ENCODE data around the gene ENGASE.

Gene ENGASE

GRCh38 chr17:79033741-79034501, 40.7 kb upstream of the ENGASE start:
- no peak overlapping the region for H3K27ac Mint-ChIP-seq (ENCODE audit: low read depth)
- ATAC-seq (replicated peaks; ENCODE audit: extremely low read depth, poor library complexity, severe bottlenecking) (no peak), DNase-seq (ENCODE audit: low spot score in 2 of 2) (no peak)
- H3K4me1 Mint-ChIP-seq = no peaks in the 10 kb centered on the region
- H3K9me3 Mint-ChIP-seq = no peaks in the 10 kb centered on the region
- no peak overlapping the region for H3K4me3 Mint-ChIP-seq
- no peaks in the 10 kb centered on the region for H3K36me3 Mint-ChIP-seq (ENCODE audit: insufficient read depth)
- H3K27me3 Mint-ChIP-seq = peaks cover 54% of the 10 kb centered on the region

GRCh38 chr17:79034931-79035485, 39.6 kb upstream of the ENGASE start:
- Mint-ChIP-seq H3K27ac (ENCODE audit: low read depth) (no peak overlapping the region), H3K4me3 (no peak overlapping the region), H3K9me3 (no peaks in the 10 kb centered on the region), H3K27me3 (peaks cover 43% of the 10 kb centered on the region), H3K36me3 (ENCODE audit: insufficient read depth) (no peaks in the 10 kb centered on the region), H3K4me1 (no peaks in the 10 kb centered on the region)
- no peak for DNase-seq (ENCODE audit: low spot score in 2 of 2)
- ATAC-seq (replicated peaks; ENCODE audit: extremely low read depth, poor library complexity, severe bottlenecking) = no peak

- Mint-ChIP-seq H3K4me3 (no peak overlapping the region), H3K36me3 (ENCODE audit: insufficient read depth) (no peaks in the 10 kb centered on the region), H3K9me3 (no peaks in the 10 kb centered on the region), H3K27ac (ENCODE audit: low read depth) (no peak overlapping the region), H3K27me3 (peaks cover 36% of the 10 kb centered on the region), H3K4me1 (no peaks in the 10 kb centered on the region)
- no peak for ATAC-seq (replicated peaks; ENCODE audit: extremely low read depth, poor library complexity, severe bottlenecking)
- no peak for DNase-seq (ENCODE audit: low spot score in 2 of 2)
These were observed 38.9 kb upstream of the ENGASE start for GRCh38 chr17:79035686-79036085.

GRCh38 chr17:79036181-79036580, 38.4 kb upstream of the ENGASE start:
- no peaks in the 10 kb centered on the region for H3K4me1 Mint-ChIP-seq
- H3K4me3 Mint-ChIP-seq = no peak overlapping the region
- ATAC-seq (replicated peaks; ENCODE audit: extremely low read depth, poor library complexity, severe bottlenecking) (no peak), DNase-seq (ENCODE audit: low spot score in 2 of 2) (no peak)
- H3K27me3 Mint-ChIP-seq = peaks cover 31% of the 10 kb centered on the region
- H3K36me3 Mint-ChIP-seq (ENCODE audit: insufficient read depth) = no peaks in the 10 kb centered on the region
- H3K27ac Mint-ChIP-seq (ENCODE audit: low read depth) = no peak overlapping the region
- H3K9me3 Mint-ChIP-seq = no peaks in the 10 kb centered on the region

- no peak overlapping the region for H3K4me3 Mint-ChIP-seq
- H3K27me3 Mint-ChIP-seq = peaks cover 27% of the 10 kb centered on the region
- no peaks in the 10 kb centered on the region for H3K4me1 Mint-ChIP-seq
- no peak for ATAC-seq (replicated peaks; ENCODE audit: extremely low read depth, poor library complexity, severe bottlenecking)
- no peak for DNase-seq (ENCODE audit: low spot score in 2 of 2)
- H3K36me3 Mint-ChIP-seq (ENCODE audit: insufficient read depth) = no peaks in the 10 kb centered on the region
- H3K27ac Mint-ChIP-seq (ENCODE audit: low read depth) = no peak overlapping the region
- no peaks in the 10 kb centered on the region for H3K9me3 Mint-ChIP-seq
These were observed 38.0 kb upstream of the ENGASE start for GRCh38 chr17:79036596-79036995.

GRCh38 chr17:79038545-79039135, 36.0 kb upstream of the ENGASE start:
- ATAC-seq (replicated peaks; ENCODE audit: extremely low read depth, poor library complexity, severe bottlenecking) = no peak
- no peak for DNase-seq (ENCODE audit: low spot score in 2 of 2)
- peaks cover 6% of the 10 kb centered on the region for H3K27me3 Mint-ChIP-seq
- no peak overlapping the region for H3K27ac Mint-ChIP-seq (ENCODE audit: low read depth)
- H3K4me1 Mint-ChIP-seq = no peaks in the 10 kb centered on the region
- no peak overlapping the region for H3K4me3 Mint-ChIP-seq
- no peaks in the 10 kb centered on the region for H3K36me3 Mint-ChIP-seq (ENCODE audit: insufficient read depth)
- no peaks in the 10 kb centered on the region for H3K9me3 Mint-ChIP-seq

- H3K27me3 Mint-ChIP-seq = peaks cover 4% of the 10 kb centered on the region
- no peak overlapping the region for H3K4me3 Mint-ChIP-seq
- no peaks in the 10 kb centered on the region for H3K36me3 Mint-ChIP-seq (ENCODE audit: insufficient read depth)
- H3K27ac Mint-ChIP-seq (ENCODE audit: low read depth) = no peak overlapping the region
- no peaks in the 10 kb centered on the region for H3K4me1 Mint-ChIP-seq
- no peak for DNase-seq (ENCODE audit: low spot score in 2 of 2)
- no peaks in the 10 kb centered on the region for H3K9me3 Mint-ChIP-seq
- no peak for ATAC-seq (replicated peaks; ENCODE audit: extremely low read depth, poor library complexity, severe bottlenecking)
These were observed 35.5 kb upstream of the ENGASE start for GRCh38 chr17:79039171-79039570.

- no peak for ATAC-seq (replicated peaks; ENCODE audit: extremely low read depth, poor library complexity, severe bottlenecking)
- H3K27ac Mint-ChIP-seq (ENCODE audit: low read depth) = no peak overlapping the region
- no peak for DNase-seq (ENCODE audit: low spot score in 2 of 2)
- no peaks in the 10 kb centered on the region for H3K4me1 Mint-ChIP-seq
- no peak overlapping the region for H3K4me3 Mint-ChIP-seq
- H3K27me3 Mint-ChIP-seq = peaks cover 10% of the 10 kb centered on the region
- no peaks in the 10 kb centered on the region for H3K36me3 Mint-ChIP-seq (ENCODE audit: insufficient read depth)
- H3K9me3 Mint-ChIP-seq = no peaks in the 10 kb centered on the region
These were observed 34.7 kb upstream of the ENGASE start for GRCh38 chr17:79039886-79040285.

GRCh38 chr17:79041041-79041570, 33.5 kb upstream of the ENGASE start:
- H3K9me3 Mint-ChIP-seq = no peaks in the 10 kb centered on the region
- H3K27me3 Mint-ChIP-seq = peaks cover 22% of the 10 kb centered on the region
- H3K4me1 Mint-ChIP-seq = peaks cover 10% of the 10 kb centered on the region
- H3K36me3 Mint-ChIP-seq (ENCODE audit: insufficient read depth) = peaks cover 1% of the 10 kb centered on the region
- no peak overlapping the region for H3K4me3 Mint-ChIP-seq
- ATAC-seq (replicated peaks; ENCODE audit: extremely low read depth, poor library complexity, severe bottlenecking) (no peak), DNase-seq (ENCODE audit: low spot score in 2 of 2) (no peak)
- no peak overlapping the region for H3K27ac Mint-ChIP-seq (ENCODE audit: low read depth)

- H3K27ac Mint-ChIP-seq (ENCODE audit: low read depth) = no peak overlapping the region
- ATAC-seq (replicated peaks; ENCODE audit: extremely low read depth, poor library complexity, severe bottlenecking) (no peak), DNase-seq (ENCODE audit: low spot score in 2 of 2) (no peak)
- H3K4me3 Mint-ChIP-seq = no peak overlapping the region
- no peaks in the 10 kb centered on the region for H3K9me3 Mint-ChIP-seq
- peaks cover 1% of the 10 kb centered on the region for H3K36me3 Mint-ChIP-seq (ENCODE audit: insufficient read depth)
- peaks cover 10% of the 10 kb centered on the region for H3K4me1 Mint-ChIP-seq
- H3K27me3 Mint-ChIP-seq = peaks cover 27% of the 10 kb centered on the region
These were observed 32.8 kb upstream of the ENGASE start for GRCh38 chr17:79041723-79042420.

GRCh38 chr17:79042421-79043190, 32.0 kb upstream of the ENGASE start:
- Mint-ChIP-seq H3K36me3 (ENCODE audit: insufficient read depth) (peaks cover 1% of the 10 kb centered on the region), H3K27me3 (peaks cover 27% of the 10 kb centered on the region), H3K27ac (ENCODE audit: low read depth) (no peak overlapping the region), H3K4me3 (no peak overlapping the region), H3K9me3 (no peaks in the 10 kb centered on the region), H3K4me1 (peaks cover 10% of the 10 kb centered on the region)
- ATAC-seq (replicated peaks; ENCODE audit: extremely low read depth, poor library complexity, severe bottlenecking) (no peak), DNase-seq (ENCODE audit: low spot score in 2 of 2) (peak; percentile 39 to 60)
